Keratinocyte (primary cell): ENCODE data around the gene SOX8.

Experiments used
- EZH2 ChIP-seq: IDR thresholded peaks from one replicate; pipeline ENCODE4 v1.6.1; 2012; ENCODE audit warnings: inconsistent platforms, mild to moderate bottlenecking, low read length, moderate library complexity
- TF ChIP-seq, protein P1 (sequence below), 3 experiments: IDR thresholded peaks in 1 of 3; conservative IDR thresholded peaks in 1 of 3; optimal IDR thresholded peaks in 1 of 3; 2 replicates in 2 of 3; 3 replicates in 1 of 3; pipeline versions ENCODE3 to v1.5.1; 2011; ENCODE audit warnings: low read length in 3 of 3, mild to moderate bottlenecking in 3 of 3, moderate library complexity in 2 of 3, control low read depth in 1 of 3, inconsistent platforms in 1 of 3; ENCODE audit not compliant: insufficient read depth in 2 of 3; ENCODE audit errors: extremely low read depth in 1 of 3

DNA sequence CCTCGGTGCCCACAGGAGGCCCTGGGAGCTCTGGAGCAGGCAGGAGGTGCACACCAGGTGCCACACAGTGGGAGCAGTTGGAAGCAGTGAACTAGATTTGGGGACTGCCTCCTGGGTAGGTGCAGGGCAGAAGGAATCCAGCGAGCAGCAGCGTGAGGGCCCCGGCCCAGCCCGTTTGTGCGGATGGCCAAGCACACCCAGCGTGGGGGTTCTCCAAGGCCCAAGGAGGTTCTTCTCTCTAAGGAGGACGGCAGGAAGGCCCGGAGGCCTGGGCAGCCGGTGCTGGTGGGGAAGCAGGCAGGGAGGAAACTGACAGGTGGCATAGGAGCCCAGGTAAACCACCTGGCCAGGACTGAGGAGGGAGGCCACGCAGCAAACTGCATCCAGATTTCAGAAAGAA lies 17.0 kb downstream of the SOX8 start:
- TF ChIP-seq, protein P1, sequence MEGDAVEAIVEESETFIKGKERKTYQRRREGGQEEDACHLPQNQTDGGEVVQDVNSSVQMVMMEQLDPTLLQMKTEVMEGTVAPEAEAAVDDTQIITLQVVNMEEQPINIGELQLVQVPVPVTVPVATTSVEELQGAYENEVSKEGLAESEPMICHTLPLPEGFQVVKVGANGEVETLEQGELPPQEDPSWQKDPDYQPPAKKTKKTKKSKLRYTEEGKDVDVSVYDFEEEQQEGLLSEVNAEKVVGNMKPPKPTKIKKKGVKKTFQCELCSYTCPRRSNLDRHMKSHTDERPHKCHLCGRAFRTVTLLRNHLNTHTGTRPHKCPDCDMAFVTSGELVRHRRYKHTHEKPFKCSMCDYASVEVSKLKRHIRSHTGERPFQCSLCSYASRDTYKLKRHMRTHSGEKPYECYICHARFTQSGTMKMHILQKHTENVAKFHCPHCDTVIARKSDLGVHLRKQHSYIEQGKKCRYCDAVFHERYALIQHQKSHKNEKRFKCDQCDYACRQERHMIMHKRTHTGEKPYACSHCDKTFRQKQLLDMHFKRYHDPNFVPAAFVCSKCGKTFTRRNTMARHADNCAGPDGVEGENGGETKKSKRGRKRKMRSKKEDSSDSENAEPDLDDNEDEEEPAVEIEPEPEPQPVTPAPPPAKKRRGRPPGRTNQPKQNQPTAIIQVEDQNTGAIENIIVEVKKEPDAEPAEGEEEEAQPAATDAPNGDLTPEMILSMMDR (optimal IDR thresholded peaks at IDR 0.05 in 1 of 3, IDR thresholded peaks at IDR 0.05 in 1 of 3, conservative IDR thresholded peaks at IDR 0.05 in 1 of 3; ENCODE audit: extremely low read depth in 1 of 3, insufficient read depth in 2 of 3, low read length in 3 of 3), result no peak
- TF ChIP-seq EZH2, result no peak
